ENCODE measurements around the gene GIMAP8. TPM values are rescaled to one million over a fixed set of nuclear protein-coding genes. Genes with fewer than 3 reads are reported as not detected.
A peak's percentile ranks its signal among the peaks of the same experiment; 100 is the strongest.

GIMAP8 gene
- polyA plus RNA-seq, 6 donors from 2014 or later = 0.07 to 0.22 (median 0.08) TPM; not detected in 2

DNA sequence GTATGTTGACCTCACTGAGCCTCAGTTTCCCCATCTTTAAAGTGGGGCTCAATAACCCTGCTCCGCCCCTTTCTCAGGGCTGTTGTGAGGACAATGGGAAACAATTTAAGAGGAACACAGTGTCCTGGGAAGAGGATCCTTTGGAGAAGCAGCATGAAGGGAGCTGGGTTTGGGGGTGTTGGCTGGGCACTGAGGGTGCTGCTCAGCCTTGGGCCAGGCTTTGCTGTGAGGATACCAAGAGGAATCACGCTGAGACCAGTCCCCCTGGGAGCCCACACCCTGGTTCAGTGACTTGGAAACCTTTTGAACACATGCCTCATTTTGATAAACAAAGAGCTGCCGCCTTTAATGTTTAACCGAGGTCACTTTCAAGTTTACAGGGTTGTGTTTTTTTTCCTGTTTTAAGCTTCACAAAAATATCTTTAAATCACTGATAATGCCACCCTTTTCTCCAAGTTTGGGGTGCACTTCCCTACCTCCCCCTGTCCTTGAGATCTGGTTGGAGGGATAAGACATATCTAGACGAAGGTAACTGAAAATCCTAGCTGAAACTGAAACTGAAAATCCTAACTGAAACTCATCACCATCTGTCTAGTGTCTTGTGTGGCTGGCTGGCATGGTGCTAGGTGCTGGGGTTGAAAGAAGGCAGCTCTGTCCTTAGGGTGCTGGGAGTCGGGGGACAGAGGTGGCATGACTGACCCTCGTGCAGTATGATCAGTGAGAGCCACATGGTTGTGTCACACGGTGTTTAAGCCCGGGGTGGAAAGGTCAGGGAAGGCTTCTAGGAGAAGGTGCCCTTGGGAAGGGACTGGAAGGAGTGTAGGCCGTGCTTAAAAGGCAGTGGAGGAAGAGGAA, 43.6 kb upstream of the GIMAP8 start:
- Mint-ChIP-seq H3K27ac (peak overlapping the region; percentile 97 to 100 (median 100)), H3K4me3 (peak overlapping the region; percentile 74 to 99 (median 94)), H3K4me1 (peaks cover 44 to 68% (median 64%) of the 10 kb centered on the region in 3 donors), H3K36me3 (peaks cover 4 to 20% of the 10 kb centered on the region in 2 donors), H3K27me3 (no peaks in the 10 kb centered on the region), H3K9me3 (peaks cover 0 to 2% (median 0%) of the 10 kb centered on the region in 7 donors)
- DNase-seq (peak; percentile 82), ATAC-seq (ENCODE audit: low read depth in 2 of 2) (peak; percentile 37 to 39)

GRCh38 chr7:150407588-150408392, 42.6 kb upstream of the GIMAP8 start:
- DNase-seq = peak; percentile 29
- H3K4me3 Mint-ChIP-seq = peak overlapping the region in 2 of 8 donors; percentile 74 to 76

DNA sequence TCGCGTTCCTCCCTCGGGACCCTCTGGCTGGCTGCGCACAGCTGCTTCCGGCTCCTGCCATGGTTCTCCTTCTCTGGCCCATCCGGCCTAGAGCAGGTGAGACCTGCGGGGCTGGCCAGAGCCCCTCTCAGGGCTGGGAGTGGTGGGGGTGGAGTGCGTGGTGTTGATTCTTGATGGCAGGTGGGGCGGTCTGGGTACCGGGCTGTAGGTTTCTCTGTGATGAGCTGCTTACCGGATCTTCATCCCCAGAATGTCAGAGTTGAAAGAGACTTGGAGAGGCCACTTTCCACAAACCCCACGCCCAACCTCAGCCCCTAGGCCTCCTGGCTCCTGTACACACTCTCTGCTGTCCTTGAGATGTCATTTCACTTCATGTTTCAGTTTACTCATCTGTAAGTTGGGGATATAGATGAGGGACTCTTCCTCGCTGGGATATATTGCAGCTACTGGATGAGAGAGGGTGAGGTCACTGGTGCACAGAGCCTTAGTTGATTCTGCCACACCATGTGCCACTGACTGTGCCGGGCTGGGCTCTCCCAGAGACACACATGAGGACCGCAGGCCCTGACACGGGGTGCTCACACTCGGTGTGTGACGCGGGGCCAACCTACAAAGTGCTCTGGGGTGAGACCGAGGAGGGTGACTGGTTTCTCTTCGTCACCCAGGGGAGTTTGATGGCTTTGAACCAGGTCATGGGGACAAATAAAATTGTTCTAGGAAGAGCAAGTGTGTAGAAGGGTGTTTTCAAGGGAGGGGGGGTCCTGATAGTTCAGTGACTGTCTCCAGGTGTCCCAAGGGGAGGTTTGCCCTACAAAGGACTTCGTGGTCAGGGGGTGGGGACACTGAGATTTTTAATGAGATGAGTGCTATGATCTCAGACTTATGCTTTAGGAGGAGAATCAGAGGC, 41.8 kb upstream of the GIMAP8 start:
- peaks cover 0 to 2% (median 0%) of the 10 kb centered on the region in 7 donors for H3K9me3 Mint-ChIP-seq
- H3K4me3 Mint-ChIP-seq = peak overlapping the region; percentile 64 to 91 (median 78)
- peak; percentile 92 for DNase-seq
- H3K4me1 Mint-ChIP-seq = peaks cover 47 to 58% (median 49%) of the 10 kb centered on the region in 3 donors
- peaks cover 4 to 20% of the 10 kb centered on the region in 2 donors for H3K36me3 Mint-ChIP-seq
- peak; percentile 68 to 73 for ATAC-seq (ENCODE audit: low read depth in 2 of 2)
- no peaks in the 10 kb centered on the region for H3K27me3 Mint-ChIP-seq
- peak overlapping the region; percentile 97 to 100 (median 99) for H3K27ac Mint-ChIP-seq

More at GRCh38 chr7:150407588-150408392, 42.6 kb upstream of the GIMAP8 start:
- H3K9me3 Mint-ChIP-seq = peaks cover 0 to 2% (median 0%) of the 10 kb centered on the region in 7 donors
- peak overlapping the region in 5 of 6 donors; percentile 99 to 100 (median 100) for H3K27ac Mint-ChIP-seq
- H3K36me3 Mint-ChIP-seq = peaks cover 4 to 20% of the 10 kb centered on the region in 2 donors
- no peak for ATAC-seq (ENCODE audit: low read depth in 2 of 2)
- no peaks in the 10 kb centered on the region for H3K27me3 Mint-ChIP-seq
- H3K4me1 Mint-ChIP-seq = peaks cover 43 to 64% (median 58%) of the 10 kb centered on the region in 3 donors

- H3K4me3 Mint-ChIP-seq = peak overlapping the region; percentile 10 to 88 (median 74)
- peaks cover 40 to 50% (median 43%) of the 10 kb centered on the region in 3 donors for H3K4me1 Mint-ChIP-seq
- no peaks in the 10 kb centered on the region for H3K27me3 Mint-ChIP-seq
- peaks cover 4 to 20% of the 10 kb centered on the region in 2 donors for H3K36me3 Mint-ChIP-seq
- DNase-seq (no peak), ATAC-seq (ENCODE audit: low read depth in 2 of 2) (no peak)
- H3K27ac Mint-ChIP-seq = peak overlapping the region; percentile 97 to 100 (median 99)
- peaks cover 0 to 2% (median 0%) of the 10 kb centered on the region in 7 donors for H3K9me3 Mint-ChIP-seq
Measured at GRCh38 chr7:150409300-150410030, 41.0 kb upstream of the GIMAP8 start.

DNA sequence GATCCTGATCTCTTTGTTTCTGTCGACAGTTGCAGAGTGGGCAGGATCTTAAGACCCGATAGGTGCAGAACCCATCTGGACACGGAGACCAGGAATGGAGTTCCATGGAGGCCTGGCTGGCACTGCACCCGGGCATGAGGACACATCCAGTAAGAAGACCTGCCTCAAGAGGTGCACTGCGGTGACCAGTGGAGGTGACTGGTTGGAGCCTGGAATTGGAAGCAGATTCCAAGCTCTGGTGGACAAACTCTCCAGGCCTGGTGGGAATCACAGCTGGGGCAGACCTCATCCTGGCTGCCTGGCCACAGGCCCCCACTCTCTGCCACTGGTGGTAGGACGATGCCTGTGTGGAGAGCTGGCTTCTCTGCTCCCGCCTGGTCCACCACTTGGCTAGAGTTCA, 40.3 kb upstream of the GIMAP8 start:
- H3K27me3 Mint-ChIP-seq = no peaks in the 10 kb centered on the region
- no peak overlapping the region for H3K4me3 Mint-ChIP-seq
- H3K4me1 Mint-ChIP-seq = peaks cover 41 to 48% (median 43%) of the 10 kb centered on the region in 3 donors
- peaks cover 0 to 2% (median 0%) of the 10 kb centered on the region in 7 donors for H3K9me3 Mint-ChIP-seq
- peak overlapping the region in 5 of 6 donors; percentile 97 to 100 (median 99) for H3K27ac Mint-ChIP-seq
- no peak for DNase-seq
- ATAC-seq (ENCODE audit: low read depth in 2 of 2) = no peak
- H3K36me3 Mint-ChIP-seq = peaks cover 4 to 20% of the 10 kb centered on the region in 2 donors

DNA sequence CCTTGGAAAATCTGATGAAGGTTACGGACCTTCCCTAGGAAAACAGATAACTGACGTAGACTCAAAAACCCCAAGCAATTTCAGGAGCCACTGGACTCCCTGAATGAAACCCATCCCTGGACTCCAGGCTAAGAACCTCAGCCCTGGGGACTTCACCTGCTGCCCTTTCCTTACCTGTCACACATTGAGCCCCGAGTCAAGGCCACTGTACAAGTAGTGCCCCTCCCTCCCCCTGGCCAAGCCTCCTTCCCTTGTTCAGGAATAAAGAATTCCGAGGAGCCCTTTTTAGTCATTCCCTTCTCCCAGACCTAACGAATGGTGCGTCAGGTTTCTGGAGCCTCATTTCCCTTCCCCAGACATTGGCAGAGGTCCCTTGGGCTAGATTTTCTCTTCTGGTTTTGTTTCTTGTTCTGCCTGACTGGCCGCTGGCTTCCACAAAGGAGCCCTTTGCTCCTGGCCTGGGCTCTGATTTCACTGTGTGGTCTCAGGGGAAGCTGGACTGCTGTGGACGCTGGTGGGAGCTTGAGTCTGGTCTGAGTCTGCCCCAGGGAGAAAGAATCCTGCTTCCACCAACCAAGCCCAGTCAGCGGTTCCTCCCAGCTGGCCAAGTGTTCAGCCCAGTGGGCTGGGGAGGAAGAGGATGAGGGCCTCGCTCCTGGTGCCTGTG, 39.6 kb upstream of the GIMAP8 start:
- Mint-ChIP-seq H3K27me3 (no peaks in the 10 kb centered on the region), H3K36me3 (peaks cover 4 to 20% of the 10 kb centered on the region in 2 donors), H3K4me1 (peaks cover 36 to 44% (median 38%) of the 10 kb centered on the region in 3 donors), H3K27ac (peak overlapping the region; percentile 79 to 99 (median 94)), H3K4me3 (no peak overlapping the region), H3K9me3 (peaks cover 0 to 2% (median 0%) of the 10 kb centered on the region in 7 donors)
- DNase-seq (no peak), ATAC-seq (ENCODE audit: low read depth in 2 of 2) (no peak)

- H3K4me1 Mint-ChIP-seq = peaks cover 28 to 36% (median 31%) of the 10 kb centered on the region in 3 donors
- no peaks in the 10 kb centered on the region for H3K27me3 Mint-ChIP-seq
- peak overlapping the region; percentile 60 to 99 (median 84) for H3K27ac Mint-ChIP-seq
- peaks cover 4 to 20% of the 10 kb centered on the region in 2 donors for H3K36me3 Mint-ChIP-seq
- ATAC-seq (ENCODE audit: low read depth in 2 of 2) (no peak), DNase-seq (no peak)
- no peak overlapping the region for H3K4me3 Mint-ChIP-seq
- H3K9me3 Mint-ChIP-seq = peaks cover 0 to 2% (median 0%) of the 10 kb centered on the region in 7 donors
Measured at GRCh38 chr7:150411606-150412005, 38.8 kb upstream of the GIMAP8 start.

GRCh38 chr7:150412016-150412415, 38.4 kb upstream of the GIMAP8 start:
- peaks cover 3 to 17% of the 10 kb centered on the region in 2 donors for H3K36me3 Mint-ChIP-seq
- H3K4me3 Mint-ChIP-seq = no peak overlapping the region

GRCh38 chr7:150412518-150413488, 37.6 kb upstream of the GIMAP8 start:
- no peak for DNase-seq
- no peak for ATAC-seq (ENCODE audit: low read depth in 2 of 2)
- peaks cover 0 to 13% of the 10 kb centered on the region in 2 donors for H3K36me3 Mint-ChIP-seq
- H3K4me3 Mint-ChIP-seq = peak overlapping the region in 2 of 8 donors; percentile 53 to 80
- H3K4me1 Mint-ChIP-seq = peaks cover 20 to 29% (median 26%) of the 10 kb centered on the region in 3 donors
- H3K27me3 Mint-ChIP-seq = no peaks in the 10 kb centered on the region
- H3K9me3 Mint-ChIP-seq = no peaks in the 10 kb centered on the region
- H3K27ac Mint-ChIP-seq = peak overlapping the region in 4 of 6 donors; percentile 38 to 99 (median 66)

More at GRCh38 chr7:150412016-150412415, 38.4 kb upstream of the GIMAP8 start:
- Mint-ChIP-seq H3K4me1 (peaks cover 24 to 32% (median 28%) of the 10 kb centered on the region in 3 donors), H3K9me3 (peaks cover 0 to 2% (median 0%) of the 10 kb centered on the region in 7 donors), H3K27me3 (no peaks in the 10 kb centered on the region), H3K27ac (peak overlapping the region in 5 of 6 donors; percentile 14 to 99 (median 79))
- no peak for DNase-seq
- no peak for ATAC-seq (ENCODE audit: low read depth in 2 of 2)

DNA sequence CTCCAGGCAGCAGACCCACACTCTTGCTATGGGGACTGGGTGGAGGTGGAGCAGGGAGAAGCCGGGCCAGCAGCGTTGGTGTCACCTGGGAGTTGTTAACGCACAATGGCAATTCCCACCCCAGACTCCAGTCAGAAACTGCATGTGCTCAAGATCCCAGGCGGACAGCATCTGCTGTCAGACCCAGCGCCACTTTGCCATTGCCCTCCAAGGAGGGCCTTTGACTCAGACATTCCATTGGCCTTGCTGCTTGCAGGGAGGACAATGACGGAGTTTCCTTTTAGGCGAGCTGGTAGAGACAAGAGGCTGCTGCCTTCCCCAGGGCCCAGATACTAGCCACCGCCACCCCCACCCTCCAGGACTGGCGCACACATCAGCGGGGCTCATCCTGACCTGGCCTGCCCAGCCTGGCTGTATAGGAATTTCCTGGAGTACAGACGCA, 36.8 kb upstream of the GIMAP8 start:
- Mint-ChIP-seq H3K27ac (peak overlapping the region in 4 of 6 donors; percentile 8 to 99 (median 56)), H3K27me3 (no peaks in the 10 kb centered on the region), H3K9me3 (no peaks in the 10 kb centered on the region), H3K4me3 (no peak overlapping the region), H3K36me3 (peaks cover 0 to 8% of the 10 kb centered on the region in 2 donors), H3K4me1 (peaks cover 16 to 25% (median 23%) of the 10 kb centered on the region in 3 donors)
- DNase-seq (no peak), ATAC-seq (ENCODE audit: low read depth in 2 of 2) (no peak)

Data from naive B cell (primary cell).